ENCODE data around the gene THSD4. TPM values are rescaled to one million over a fixed set of nuclear protein-coding genes. Genes with fewer than 3 reads are reported as not detected.

Gene THSD4
- total and polyA plus RNA-seq, 4 donors, result 6.0 to 42.4 (median 18.5) TPM

DNA sequence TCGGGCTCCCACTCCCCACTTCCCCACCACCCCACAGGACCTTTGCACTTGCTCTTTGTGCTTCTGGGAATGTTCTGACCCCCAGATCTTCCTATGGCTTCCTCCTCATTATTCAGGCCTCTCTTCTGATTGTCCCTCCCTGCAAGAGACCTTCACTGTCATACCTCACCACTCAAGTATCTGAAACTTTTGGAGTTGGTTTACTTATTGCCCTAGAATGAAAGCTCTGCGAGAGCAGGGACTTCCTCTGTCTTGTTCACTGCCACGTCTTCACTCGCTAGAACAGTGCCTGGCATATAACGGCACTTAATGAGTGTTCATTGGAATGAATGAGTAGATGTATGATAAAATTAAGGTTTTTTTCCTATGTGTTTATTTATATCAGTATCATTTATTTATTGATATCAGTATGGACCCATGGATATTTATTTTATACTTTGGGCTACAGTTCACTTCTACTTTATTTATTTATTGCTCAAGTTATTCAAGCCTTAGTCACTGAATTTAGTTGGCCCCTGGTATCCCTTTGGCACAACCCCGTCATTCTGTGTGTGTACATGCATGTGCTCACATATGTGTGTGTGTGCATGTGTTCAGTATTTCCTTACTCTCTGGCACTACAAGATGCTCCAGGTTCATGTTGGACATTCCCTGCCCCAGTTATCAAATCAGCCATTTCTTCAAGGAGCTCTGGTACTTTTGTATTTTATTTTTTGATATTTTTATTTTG is 197.6 kb downstream of the THSD4 start:
- Histone ChIP-seq H3K27ac (ENCODE audit: low read depth in 1 of 2, low read length in 1 of 2) (no peak overlapping the region), H3K4me3 (no peak overlapping the region), H3K27me3 (ENCODE audit: control insufficient read depth in 3 of 3, insufficient read depth in 3 of 3, low read length in 2 of 3) (peaks cover 0 to 3% (median 0%) of the 10 kb centered on the region in 3 donors), H3K4me1 (ENCODE audit: control insufficient read depth in 5 of 5, insufficient read depth in 5 of 5, low read length in 5 of 5) (peaks cover 0 to 2% (median 0%) of the 10 kb centered on the region in 5 donors), H3K36me3 (ENCODE audit: control insufficient read depth in 4 of 4, insufficient read depth in 4 of 4, low read length in 4 of 4) (no peaks in the 10 kb centered on the region), H3K9ac (ENCODE audit: insufficient read depth in 1 of 2, low read length in 2 of 2) (no peak overlapping the region), H3K9me3 (ENCODE audit: control insufficient read depth in 4 of 4, insufficient read depth in 3 of 4, low read length in 3 of 4) (peaks cover 0 to 2% (median 0%) of the 10 kb centered on the region in 4 donors)
- 84 to 88% methylated on average over 6 of the region's 6 CpGs for WGBS, 2 donors
- ATAC-seq (ENCODE audit: insufficient read depth, low FRiP score) (no peak), DNase-seq (no peak)
- TF ChIP-seq, protein P1, sequence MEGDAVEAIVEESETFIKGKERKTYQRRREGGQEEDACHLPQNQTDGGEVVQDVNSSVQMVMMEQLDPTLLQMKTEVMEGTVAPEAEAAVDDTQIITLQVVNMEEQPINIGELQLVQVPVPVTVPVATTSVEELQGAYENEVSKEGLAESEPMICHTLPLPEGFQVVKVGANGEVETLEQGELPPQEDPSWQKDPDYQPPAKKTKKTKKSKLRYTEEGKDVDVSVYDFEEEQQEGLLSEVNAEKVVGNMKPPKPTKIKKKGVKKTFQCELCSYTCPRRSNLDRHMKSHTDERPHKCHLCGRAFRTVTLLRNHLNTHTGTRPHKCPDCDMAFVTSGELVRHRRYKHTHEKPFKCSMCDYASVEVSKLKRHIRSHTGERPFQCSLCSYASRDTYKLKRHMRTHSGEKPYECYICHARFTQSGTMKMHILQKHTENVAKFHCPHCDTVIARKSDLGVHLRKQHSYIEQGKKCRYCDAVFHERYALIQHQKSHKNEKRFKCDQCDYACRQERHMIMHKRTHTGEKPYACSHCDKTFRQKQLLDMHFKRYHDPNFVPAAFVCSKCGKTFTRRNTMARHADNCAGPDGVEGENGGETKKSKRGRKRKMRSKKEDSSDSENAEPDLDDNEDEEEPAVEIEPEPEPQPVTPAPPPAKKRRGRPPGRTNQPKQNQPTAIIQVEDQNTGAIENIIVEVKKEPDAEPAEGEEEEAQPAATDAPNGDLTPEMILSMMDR (IDR thresholded peaks at IDR 0.05; ENCODE audit: control extremely low read depth, extremely low read depth), result no peak

DNA sequence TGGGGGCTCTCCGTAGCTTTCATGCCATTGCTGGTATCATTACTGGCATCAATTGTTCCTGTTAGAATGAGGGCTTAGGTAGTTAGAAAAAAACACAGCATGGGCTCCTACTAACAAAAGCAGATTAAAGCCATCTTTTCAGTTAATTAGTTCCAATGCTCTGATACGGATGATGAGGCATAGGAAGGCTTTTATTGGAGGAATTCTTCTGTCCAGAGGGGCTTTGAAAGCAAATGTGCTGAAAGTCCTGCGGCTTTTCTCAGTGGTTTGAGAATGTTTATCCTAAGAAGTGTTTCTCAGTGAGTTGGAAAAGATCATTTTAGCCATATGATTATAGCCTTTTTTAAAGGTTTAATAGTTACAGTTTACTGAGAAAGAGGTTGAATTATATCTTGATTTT is 198.5 kb downstream of the THSD4 start:
- ATAC-seq (ENCODE audit: insufficient read depth, low FRiP score), result no peak
- H3K27me3 ChIP-seq (ENCODE audit: control insufficient read depth in 3 of 3, insufficient read depth in 3 of 3, low read length in 2 of 3), result peaks cover 0 to 3% (median 0%) of the 10 kb centered on the region in 3 donors
- DNase-seq, result no peak
- 91 to 92% methylated on average over 3 of the region's 3 CpGs for WGBS, 2 donors
- H3K9ac ChIP-seq (ENCODE audit: insufficient read depth in 1 of 2, low read length in 2 of 2), result no peak overlapping the region
- peaks cover 0 to 3% (median 0%) of the 10 kb centered on the region in 4 donors for H3K9me3 ChIP-seq (ENCODE audit: control insufficient read depth in 4 of 4, insufficient read depth in 3 of 4, low read length in 3 of 4)
- no peak overlapping the region for H3K27ac ChIP-seq (ENCODE audit: low read depth in 1 of 2, low read length in 1 of 2)
- H3K4me1 ChIP-seq (ENCODE audit: control insufficient read depth in 5 of 5, insufficient read depth in 5 of 5, low read length in 5 of 5), result peaks cover 0 to 2% (median 0%) of the 10 kb centered on the region in 5 donors
- H3K4me3 ChIP-seq, result no peak overlapping the region
- H3K36me3 ChIP-seq (ENCODE audit: control insufficient read depth in 4 of 4, insufficient read depth in 4 of 4, low read length in 4 of 4), result no peaks in the 10 kb centered on the region
- TF ChIP-seq, protein P1 (IDR thresholded peaks at IDR 0.05; ENCODE audit: control extremely low read depth, extremely low read depth), result no peak

DNA sequence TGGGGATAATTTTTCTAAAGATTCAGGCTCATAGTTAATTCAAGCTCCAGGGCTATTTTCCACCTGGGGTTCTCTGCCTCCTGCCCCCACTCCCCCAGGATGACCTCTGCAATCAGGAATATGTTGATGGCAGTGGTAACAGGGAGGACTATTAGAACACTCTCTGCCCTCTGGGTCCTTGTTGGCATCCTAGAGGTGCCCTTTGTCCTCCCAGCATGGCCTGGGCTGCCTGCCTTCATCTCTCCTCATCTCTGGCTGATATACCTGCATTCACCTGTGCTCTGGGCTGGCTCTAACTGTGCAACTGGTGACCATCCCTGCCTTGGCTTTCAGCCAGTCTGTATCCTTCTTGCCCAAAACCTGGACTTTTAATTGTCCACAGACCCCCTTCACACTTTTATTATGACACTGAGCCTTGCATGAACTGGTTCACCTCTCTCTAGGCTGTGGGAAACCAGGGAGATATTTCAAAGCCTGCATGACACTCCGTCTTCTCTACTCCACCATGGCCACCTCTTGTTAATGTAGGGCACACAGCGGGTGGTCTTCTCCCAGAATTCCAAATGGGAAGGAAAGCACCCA is 199.8 kb downstream of the THSD4 start:
- Histone ChIP-seq H3K36me3 (ENCODE audit: control insufficient read depth in 4 of 4, insufficient read depth in 4 of 4, low read length in 4 of 4) (no peaks in the 10 kb centered on the region), H3K27me3 (ENCODE audit: control insufficient read depth in 3 of 3, insufficient read depth in 3 of 3, low read length in 2 of 3) (peaks cover 0 to 3% (median 0%) of the 10 kb centered on the region in 3 donors), H3K9ac (ENCODE audit: insufficient read depth in 1 of 2, low read length in 2 of 2) (no peak overlapping the region), H3K4me3 (no peak overlapping the region), H3K9me3 (ENCODE audit: control insufficient read depth in 4 of 4, insufficient read depth in 3 of 4, low read length in 3 of 4) (peaks cover 0 to 3% (median 0%) of the 10 kb centered on the region in 4 donors), H3K27ac (ENCODE audit: low read depth in 1 of 2, low read length in 1 of 2) (no peak overlapping the region), H3K4me1 (ENCODE audit: control insufficient read depth in 5 of 5, insufficient read depth in 5 of 5, low read length in 5 of 5) (peaks cover 0 to 2% (median 0%) of the 10 kb centered on the region in 5 donors)
- WGBS, 2 donors, result 91 to 96% methylated on average over 2 of the region's 2 CpGs
- ATAC-seq (ENCODE audit: insufficient read depth, low FRiP score) (no peak), DNase-seq (no peak)
- TF ChIP-seq, protein P1 (IDR thresholded peaks at IDR 0.05; ENCODE audit: control extremely low read depth, extremely low read depth), result no peak

All from lung (tissue), 12 donors.